Activated naive CD8-positive, alpha-beta T cell treated with anti-CD3 and anti-CD28 coated beads, Interleukin-2, amount 10 ng/mL, durations not matched to agents 7 days and 5 days (primary cell): Measurements from ENCODE around the gene GADD45GIP1. TPM values are rescaled to one million over a fixed set of nuclear protein-coding genes. Genes with fewer than 3 reads are reported as not detected.
"Not testable (repeated sequence)": the region's sequence is repeated elsewhere in the genome, so short reads cannot be mapped to it uniquely, and the experiment has no call there.

Experiments used
- ATAC-seq: fragments of 150-1000 bp; cut with Tn5 transposase; one replicate; pipeline ENCODE4 v1.10.0; 2021; ENCODE audit warnings: low read depth, moderate library complexity
- POLR2A ChIA-PET: fragments of 350-600 bp; sonication (Branson Sonifier 250); formaldehyde crosslinking; loops from one replicate; lab custom pipeline; 2021; ENCODE audit warnings: antibody characterized with exemption; lab: Charles Lee
- DNase-seq: peaks from one replicate; pipeline ENCODE4 v3.0.0; 2021
- H3K27ac Mint-ChIP-seq: one replicate; pipeline ENCODE4 v1.8.0; 2022; ENCODE audit warnings: mild to moderate bottlenecking, mixed read lengths
- H3K27me3 Mint-ChIP-seq: one replicate; pipeline ENCODE4 v1.8.0; 2022; ENCODE audit warnings: mild to moderate bottlenecking, moderate library complexity, mixed read lengths
- H3K36me3 Mint-ChIP-seq: one replicate; pipeline ENCODE4 v1.8.0; 2021; ENCODE audit warnings: mild to moderate bottlenecking, mixed read lengths
- H3K4me1 Mint-ChIP-seq: one replicate; pipeline ENCODE4 v1.8.0; 2021; ENCODE audit warnings: mixed read lengths
- H3K4me3 Mint-ChIP-seq: one replicate; pipeline ENCODE4 v1.8.0; 2022; ENCODE audit warnings: mild to moderate bottlenecking, moderate library complexity, mixed read lengths
- H3K9me3 Mint-ChIP-seq: one replicate; pipeline ENCODE4 v1.8.0; 2021; ENCODE audit warnings: mixed read lengths
- total RNA-seq, 2 experiments: library from RNA; stranded (reverse); gene quantifications; one replicate each; pipeline ENCODE4 v1.2.3, GENCODE V29; 2021

GADD45GIP1 gene
- total RNA-seq, 2 experiments from 2014 or later = 18.4 to 19.4 TPM

- ATAC-seq (peak; percentile 96), DNase-seq (peak; percentile 95)
- Mint-ChIP-seq H3K9me3 (no peaks in the 10 kb centered on the region), H3K4me1 (peaks cover 6% of the 10 kb centered on the region), H3K27me3 (peaks cover 5% of the 10 kb centered on the region), H3K36me3 (no peaks in the 10 kb centered on the region), H3K4me3 (peak overlapping the region; percentile 88), H3K27ac (peak overlapping the region; percentile 81)
- POLR2A ChIA-PET = interaction anchor here (0.6 to 2.6 kb wide), 13 partner anchors 17 to 190 kb away, joined by 3 to 23 read pairs (median 3); partner anchors contain the start of genes GCDH, KLF1 and SYCE2
These were observed 8.2 kb upstream of the GADD45GIP1 start for GRCh38 chr19:12965017-12965811.

GRCh38 chr19:12959481-12959880 is 2.5 kb upstream of the GADD45GIP1 start:
- Mint-ChIP-seq H3K9me3 (no peaks in the 10 kb centered on the region), H3K27ac (no peak overlapping the region), H3K27me3 (peaks cover 5% of the 10 kb centered on the region), H3K4me1 (peaks cover 13% of the 10 kb centered on the region), H3K36me3 (peaks cover 3% of the 10 kb centered on the region), H3K4me3 (no peak overlapping the region)
- DNase-seq = no peak
- POLR2A ChIA-PET = no interaction called here
- ATAC-seq = no peak

GRCh38 chr19:12957389-12957952 is 448 bp upstream of the GADD45GIP1 start:
- peak; percentile 22 for ATAC-seq
- peak overlapping the region; percentile 95 for H3K4me3 Mint-ChIP-seq
- H3K27ac Mint-ChIP-seq = peak overlapping the region; percentile 97
- H3K36me3 Mint-ChIP-seq, DNase-seq, H3K9me3 Mint-ChIP-seq, H3K27me3 Mint-ChIP-seq: not testable (repeated sequence)
- peaks cover 18% of the 10 kb centered on the region for H3K4me1 Mint-ChIP-seq
- POLR2A ChIA-PET = interaction anchor here (1.5 kb wide), 1 partner anchor 20 kb away, joined by 7 read pairs; no protein-coding TSS in a partner anchor

GRCh38 chr19:12955996-12956395 is 1.0 kb downstream of the GADD45GIP1 start:
- Mint-ChIP-seq H3K4me3 (peak overlapping the region; percentile 82), H3K27ac (peak overlapping the region; percentile 78), H3K27me3 (no peaks in the 10 kb centered on the region), H3K4me1 (peaks cover 18% of the 10 kb centered on the region), H3K9me3 (no peaks in the 10 kb centered on the region), H3K36me3 (peaks cover 8% of the 10 kb centered on the region)
- POLR2A ChIA-PET = interaction anchor here (0.6 to 2.9 kb wide), 5 partner anchors 10 to 174 kb away, joined by 3 to 10 read pairs (median 3); partner anchors contain the start of gene RAD23A
- ATAC-seq (no peak), DNase-seq (no peak)

- ATAC-seq = not testable (repeated sequence)
- POLR2A ChIA-PET = interaction anchor here (0.8 to 2.9 kb wide), 3 partner anchors 9 to 71 kb away, joined by 3 to 10 read pairs (median 3); partner anchors contain the start of gene RAD23A
These were observed 1.4 kb downstream of the GADD45GIP1 start for GRCh38 chr19:12955575-12955974.

GRCh38 chr19:12954612-12954962 is 2.4 kb downstream of the GADD45GIP1 start:
- Mint-ChIP-seq H3K4me3 (no peak overlapping the region), H3K4me1 (peaks cover 21% of the 10 kb centered on the region), H3K27me3 (no peaks in the 10 kb centered on the region), H3K27ac (peak overlapping the region; percentile 85), H3K9me3 (no peaks in the 10 kb centered on the region), H3K36me3 (peaks cover 16% of the 10 kb centered on the region)
- POLR2A ChIA-PET = interaction anchor here (0.9 to 3.1 kb wide), 5 partner anchors 8 to 150 kb away, joined by 3 to 15 read pairs (median 9); partner anchors contain the start of genes CALR and RAD23A
- no peak for DNase-seq
- no peak for ATAC-seq

More at GRCh38 chr19:12955575-12955974, 1.4 kb downstream of the GADD45GIP1 start:
- not testable (repeated sequence) for H3K9me3 Mint-ChIP-seq, H3K36me3 Mint-ChIP-seq, H3K27me3 Mint-ChIP-seq, DNase-seq
- peak overlapping the region; percentile 82 for H3K4me3 Mint-ChIP-seq
- H3K4me1 Mint-ChIP-seq = peaks cover 18% of the 10 kb centered on the region
- H3K27ac Mint-ChIP-seq = peak overlapping the region; percentile 78

- Mint-ChIP-seq H3K4me1 (peaks cover 21% of the 10 kb centered on the region), H3K27ac (peak overlapping the region; percentile 85), H3K27me3 (no peaks in the 10 kb centered on the region), H3K9me3 (no peaks in the 10 kb centered on the region), H3K36me3 (peaks cover 18% of the 10 kb centered on the region), H3K4me3 (no peak overlapping the region)
- POLR2A ChIA-PET = interaction anchor here (0.9 to 3.1 kb wide), 5 partner anchors 8 to 151 kb away, joined by 3 to 15 read pairs (median 9); partner anchors contain the start of genes CALR and RAD23A
- DNase-seq (no peak), ATAC-seq (no peak)
These were observed 3.0 kb downstream of the GADD45GIP1 start for GRCh38 chr19:12953799-12954611.

GRCh38 chr19:12953138-12953798 is 3.8 kb downstream of the GADD45GIP1 start:
- Mint-ChIP-seq H3K36me3 (peaks cover 21% of the 10 kb centered on the region), H3K27ac (peak overlapping the region; percentile 85), H3K9me3 (no peaks in the 10 kb centered on the region), H3K27me3 (no peaks in the 10 kb centered on the region), H3K4me1 (peaks cover 21% of the 10 kb centered on the region), H3K4me3 (no peak overlapping the region)
- POLR2A ChIA-PET = interaction anchor here (0.5 to 3.1 kb wide), 3 partner anchors 15 to 68 kb away, joined by 3 to 15 read pairs (median 9); partner anchors contain the start of gene CALR
- no peak for DNase-seq
- no peak for ATAC-seq

GRCh38 chr19:12952488-12953137 is 4.4 kb downstream of the GADD45GIP1 start:
- peaks cover 26% of the 10 kb centered on the region for H3K36me3 Mint-ChIP-seq
- no peaks in the 10 kb centered on the region for H3K9me3 Mint-ChIP-seq
- ATAC-seq (no peak), DNase-seq (no peak)
- H3K27ac Mint-ChIP-seq = no peak overlapping the region
- H3K27me3 Mint-ChIP-seq = no peaks in the 10 kb centered on the region
- peaks cover 24% of the 10 kb centered on the region for H3K4me1 Mint-ChIP-seq
- no peak overlapping the region for H3K4me3 Mint-ChIP-seq
- POLR2A ChIA-PET = interaction anchor here (0.5 to 3.1 kb wide), 3 partner anchors 15 to 67 kb away, joined by 3 to 15 read pairs (median 9); partner anchors contain the start of gene CALR

GRCh38 chr19:12952050-12952449 is 5.0 kb downstream of the GADD45GIP1 start:
- not testable (repeated sequence) for H3K4me3 Mint-ChIP-seq, H3K27ac Mint-ChIP-seq, H3K9me3 Mint-ChIP-seq, ATAC-seq, H3K27me3 Mint-ChIP-seq, DNase-seq
- POLR2A ChIA-PET = interaction anchor here (2.9 to 3.1 kb wide), 2 partner anchors 14 to 67 kb away, joined by 9 to 15 read pairs; partner anchors contain the start of gene CALR
- Mint-ChIP-seq H3K4me1 (peaks cover 26% of the 10 kb centered on the region), H3K36me3 (peaks cover 27% of the 10 kb centered on the region)

GRCh38 chr19:12949363-12950283 is 7.4 kb downstream of the GADD45GIP1 start:
- no peak overlapping the region for H3K4me3 Mint-ChIP-seq

More at GRCh38 chr19:12949363-12950283, 7.4 kb downstream of the GADD45GIP1 start:
- H3K27ac Mint-ChIP-seq = peak overlapping the region; percentile 31
- H3K27me3 Mint-ChIP-seq = no peaks in the 10 kb centered on the region
- peaks cover 30% of the 10 kb centered on the region for H3K4me1 Mint-ChIP-seq
- ATAC-seq (no peak), DNase-seq (no peak)
- H3K9me3 Mint-ChIP-seq = no peaks in the 10 kb centered on the region
- POLR2A ChIA-PET = interaction anchor here (0.7 kb wide), 1 partner anchor 102 kb away, joined by 5 read pairs; no protein-coding TSS in a partner anchor
- H3K36me3 Mint-ChIP-seq = peaks cover 30% of the 10 kb centered on the region
